Stimulated activated CD4-positive, alpha-beta T cell treated with anti-CD3 and anti-CD28 coated beads, TNF-alpha, amount 100 ng/mL, for 48 hours (primary cell): ENCODE measurements around the gene TRAIP.

ENCODE experiments used
- DNase-seq, 3 donors: peaks; one replicate each; pipeline ENCODE4 v3.0.0-alpha.2; 2020; ENCODE audit warnings: low read depth in 3 of 3

TRAIP gene

DNA sequence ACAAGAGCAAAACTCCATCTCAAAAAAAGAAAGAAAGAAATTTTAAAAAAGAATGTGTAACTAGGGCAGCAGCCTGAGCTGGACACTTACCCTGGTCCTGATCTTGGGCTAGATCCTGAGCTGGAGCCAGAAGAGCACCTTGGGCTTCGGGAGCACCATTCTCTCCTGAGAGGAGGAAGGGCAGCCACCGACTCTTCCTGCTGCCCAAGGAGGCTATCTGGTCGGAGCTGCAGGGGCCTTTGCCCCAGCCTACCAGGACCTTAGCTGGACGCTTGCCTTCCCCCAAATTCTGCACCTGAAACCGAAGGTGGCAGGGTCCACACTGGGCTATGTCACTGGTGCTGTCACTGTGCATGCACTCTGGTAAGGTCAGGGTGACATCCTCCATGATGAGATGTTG lies 20.2 kb upstream of the TRAIP start:
- DNase-seq, result no peak

DNA sequence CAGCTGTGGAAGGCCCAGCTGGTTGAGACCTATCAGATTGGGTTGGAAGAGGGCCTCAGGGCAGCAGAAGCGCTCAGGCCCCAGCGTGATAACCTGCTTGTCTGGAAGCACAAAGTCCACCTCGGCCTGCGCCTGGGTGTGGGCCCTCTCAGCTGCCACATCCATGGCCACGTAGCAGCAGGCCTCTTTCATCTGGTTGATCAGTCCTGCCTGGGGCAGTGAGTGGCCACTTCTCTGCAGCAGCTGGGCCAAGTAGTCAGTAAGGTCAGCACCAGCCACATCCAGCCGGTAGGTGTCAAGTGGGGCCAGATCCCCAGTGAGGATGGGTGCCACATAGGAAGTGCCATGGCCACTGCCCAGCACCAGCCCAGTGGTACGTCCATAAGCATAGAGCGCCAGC lies 17.3 kb upstream of the TRAIP start:
- no peak for DNase-seq

DNA sequence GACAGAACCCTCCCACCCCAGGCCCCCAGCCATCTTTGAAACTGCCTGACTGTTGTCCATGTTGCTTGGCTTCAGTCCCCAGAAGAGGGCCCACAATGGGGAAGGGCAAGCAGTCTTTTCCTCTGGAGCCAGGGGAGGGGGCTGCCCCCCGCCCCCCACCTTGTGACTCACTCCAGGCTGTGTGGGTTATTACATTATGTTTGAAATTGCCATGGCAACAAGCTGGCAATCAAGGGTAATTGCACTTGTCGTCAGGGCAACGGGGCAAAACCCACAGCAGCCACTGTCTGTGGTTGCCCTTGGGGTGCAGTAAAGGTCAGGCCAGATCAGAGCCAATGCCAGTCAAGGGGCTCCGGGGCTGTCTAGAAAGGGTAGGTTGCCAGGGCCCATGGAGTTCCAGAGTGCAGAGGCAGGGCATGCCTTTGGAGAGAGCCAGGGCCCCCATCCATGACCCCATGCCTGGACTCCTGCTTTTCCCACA lies 16.5 kb upstream of the TRAIP start:
- DNase-seq, result no peak

DNA sequence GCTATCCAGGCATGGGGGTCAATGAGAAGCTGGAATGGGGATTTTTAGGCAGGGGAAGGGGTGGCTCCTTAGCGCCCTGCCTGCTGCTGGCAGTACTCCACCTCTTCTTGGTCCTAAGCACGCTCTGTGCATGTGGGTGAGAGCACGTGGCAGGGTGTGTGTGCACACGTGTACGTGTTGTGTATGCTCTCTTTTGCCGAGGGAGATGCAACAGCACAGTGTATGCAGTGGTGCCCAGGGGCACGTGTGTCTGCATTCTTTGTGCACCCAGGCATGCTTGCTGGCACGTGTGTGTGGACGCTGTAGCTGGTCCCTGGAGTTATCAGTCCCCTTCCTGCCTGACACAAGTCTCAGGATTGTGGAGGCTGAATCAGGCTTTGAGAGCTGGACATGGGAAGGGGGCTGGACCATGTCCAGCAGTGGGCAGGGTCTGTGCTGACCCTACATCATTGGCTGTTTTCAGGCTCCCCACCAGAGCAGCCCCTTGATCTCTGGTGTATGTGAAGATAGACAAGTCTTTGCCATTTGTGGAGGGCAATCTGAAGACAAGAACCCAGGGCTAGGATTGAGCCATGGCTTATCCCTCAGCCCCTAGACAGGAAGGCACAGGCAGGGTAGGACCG lies 15.3 kb upstream of the TRAIP start:
- DNase-seq, result no peak

DNA sequence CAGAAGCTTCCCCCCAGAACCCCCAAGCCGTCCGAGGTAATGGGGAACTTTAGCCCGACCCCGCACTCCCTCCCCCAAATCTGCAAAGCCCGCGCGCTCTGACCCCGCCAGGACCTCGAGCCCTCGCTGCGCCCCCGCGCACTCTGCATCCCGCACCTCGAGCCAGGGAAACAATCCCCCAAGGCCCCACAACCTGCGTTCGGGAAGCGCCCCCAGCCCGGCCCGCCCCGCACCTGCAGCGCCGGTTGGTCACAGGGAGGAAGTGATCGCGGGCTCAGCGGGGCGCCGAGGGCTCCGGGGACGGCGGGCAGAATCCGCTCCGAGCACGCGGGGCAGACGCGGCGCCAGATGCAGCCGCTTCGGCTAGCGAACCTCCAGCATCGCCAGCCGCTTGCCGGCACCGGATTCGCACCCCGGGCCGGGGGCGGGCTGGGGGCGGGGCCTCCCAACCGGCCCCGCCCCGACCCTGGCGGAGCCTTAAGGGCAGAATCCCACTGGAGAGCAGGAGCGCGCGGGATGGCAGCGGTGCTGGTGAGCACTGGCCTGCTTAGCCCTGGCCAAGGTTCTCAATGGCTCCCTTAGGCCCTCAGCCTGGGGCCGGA lies 13.3 kb upstream of the TRAIP start, which contains the start of gene CAMKV:
CAMKV (minus strand) TSS at position 382 of the 602 bp plus-strand sequence. CDS start 7,518 bp downstream, outside the sequence.
- DNase-seq, result no peak

DNA sequence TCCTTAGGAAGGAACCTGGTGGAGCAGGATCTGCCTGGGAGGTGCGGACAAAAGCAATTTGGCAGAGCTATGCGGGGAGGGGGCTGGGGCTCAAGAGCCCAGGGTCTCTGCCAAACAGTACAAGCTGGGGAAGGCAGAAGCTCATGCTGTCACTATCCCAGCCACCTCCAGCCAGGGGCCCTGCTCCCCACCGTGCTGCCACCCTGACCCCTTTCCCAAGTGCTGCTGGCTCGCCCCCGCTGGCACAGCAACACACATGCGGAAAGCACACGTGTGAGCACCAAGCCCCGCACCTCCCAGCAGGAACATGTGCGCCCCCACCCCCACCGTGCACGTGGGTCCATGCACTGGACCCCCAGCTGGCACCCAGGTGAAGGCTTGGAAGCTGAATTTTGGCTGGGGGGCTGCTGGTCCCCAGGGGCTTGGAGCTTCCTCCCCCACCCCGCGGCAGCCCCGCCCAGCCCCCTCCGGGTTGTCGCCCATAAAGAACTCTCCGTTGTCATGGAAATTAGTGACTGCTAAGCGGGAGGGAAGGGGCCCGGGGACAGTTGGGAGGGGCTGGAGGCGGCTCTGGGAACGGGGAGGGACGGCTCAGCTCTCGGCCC lies 12.6 kb upstream of the TRAIP start:
- DNase-seq, result no peak

DNA sequence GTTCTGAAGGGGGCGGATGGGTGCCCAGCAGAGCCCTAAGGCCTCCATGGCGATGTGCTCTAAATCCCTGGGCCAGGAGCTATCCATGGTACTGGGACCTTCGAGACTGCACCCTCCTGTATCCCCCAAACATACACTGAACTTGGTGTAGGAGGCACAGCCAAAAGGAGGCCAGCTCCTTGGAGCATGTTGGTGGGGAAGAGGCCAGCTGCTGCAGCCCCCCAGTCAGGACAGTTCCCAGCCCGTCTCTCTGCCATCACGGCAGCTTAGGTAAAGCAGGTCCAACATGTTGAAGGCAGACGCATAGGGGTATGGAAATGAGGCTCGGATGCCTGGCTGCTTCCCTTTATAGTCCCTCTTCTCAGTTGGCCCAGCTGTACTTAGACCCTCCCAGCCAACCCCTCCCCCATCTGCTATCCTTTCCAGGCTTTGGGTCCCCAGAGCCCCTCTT lies 11.5 kb upstream of the TRAIP start:
- no peak for DNase-seq

DNA sequence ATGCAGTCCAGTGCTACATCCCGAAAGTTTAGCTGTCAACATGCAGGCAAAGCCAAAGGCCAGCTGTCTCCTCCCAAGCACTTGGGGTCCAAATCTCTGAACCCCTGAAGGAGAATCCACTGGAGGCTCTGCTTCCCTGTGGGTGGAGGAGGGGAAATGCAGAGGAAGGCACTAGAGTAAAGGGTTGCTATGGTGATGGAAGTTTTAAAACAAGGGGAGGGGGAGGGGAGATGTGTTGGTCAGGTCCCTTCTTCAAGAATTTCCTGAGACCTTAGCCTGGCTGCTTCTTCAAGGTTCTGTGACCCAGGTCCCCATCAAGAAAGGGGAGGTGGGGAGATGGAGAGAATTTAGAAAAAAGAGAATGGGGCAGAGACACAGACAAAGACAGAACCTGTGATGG lies 11.0 kb upstream of the TRAIP start:
- no peak for DNase-seq

DNA sequence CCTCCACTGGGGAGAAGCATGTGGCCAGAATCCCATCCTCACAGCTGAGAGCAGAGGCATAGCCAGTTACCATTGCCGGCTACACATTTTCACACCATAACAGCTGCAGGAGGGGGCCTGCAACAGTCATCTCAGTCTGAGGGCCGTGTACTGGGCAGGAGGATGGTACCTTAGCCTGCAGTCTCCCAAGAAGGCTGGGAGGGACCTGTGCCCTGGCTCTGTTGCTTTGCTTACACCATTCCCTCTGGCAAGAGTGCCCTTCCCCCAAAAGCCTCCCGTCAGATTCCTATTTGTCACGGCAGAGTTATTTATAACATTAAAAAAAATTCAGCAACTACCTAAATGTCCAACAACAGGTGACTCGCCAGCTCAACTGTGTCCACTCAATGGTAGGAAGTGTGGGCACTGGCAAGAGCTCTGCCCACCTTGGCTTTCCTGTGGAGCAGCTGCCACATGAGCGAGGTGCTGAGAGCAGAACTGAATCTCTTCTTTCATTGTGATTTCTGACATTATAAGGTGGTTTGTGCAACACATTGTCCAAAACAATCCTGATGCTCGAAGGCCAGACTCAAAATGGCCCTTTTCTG lies 8.9 kb upstream of the TRAIP start:
- DNase-seq, result no peak

DNA sequence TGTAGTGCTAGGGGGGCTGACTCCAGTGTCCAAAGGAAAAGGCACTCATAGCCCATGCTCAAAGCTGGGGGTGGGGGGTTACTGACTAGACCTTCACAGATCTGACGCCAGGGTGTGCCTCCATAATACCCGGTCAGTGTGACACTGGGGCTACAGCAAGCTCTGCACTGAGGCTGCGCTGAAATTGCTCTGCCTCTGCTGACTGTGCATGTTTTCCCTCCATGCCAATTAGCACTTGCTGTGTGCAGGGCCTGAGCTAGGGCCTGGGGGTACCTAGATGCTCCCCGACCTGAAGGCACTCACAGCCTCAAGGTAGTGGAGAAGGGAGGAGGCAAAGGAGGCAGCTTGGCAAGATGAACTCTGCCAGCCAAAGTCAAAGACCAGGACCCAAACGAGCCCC lies 8.1 kb upstream of the TRAIP start:
- DNase-seq, result no peak

DNA sequence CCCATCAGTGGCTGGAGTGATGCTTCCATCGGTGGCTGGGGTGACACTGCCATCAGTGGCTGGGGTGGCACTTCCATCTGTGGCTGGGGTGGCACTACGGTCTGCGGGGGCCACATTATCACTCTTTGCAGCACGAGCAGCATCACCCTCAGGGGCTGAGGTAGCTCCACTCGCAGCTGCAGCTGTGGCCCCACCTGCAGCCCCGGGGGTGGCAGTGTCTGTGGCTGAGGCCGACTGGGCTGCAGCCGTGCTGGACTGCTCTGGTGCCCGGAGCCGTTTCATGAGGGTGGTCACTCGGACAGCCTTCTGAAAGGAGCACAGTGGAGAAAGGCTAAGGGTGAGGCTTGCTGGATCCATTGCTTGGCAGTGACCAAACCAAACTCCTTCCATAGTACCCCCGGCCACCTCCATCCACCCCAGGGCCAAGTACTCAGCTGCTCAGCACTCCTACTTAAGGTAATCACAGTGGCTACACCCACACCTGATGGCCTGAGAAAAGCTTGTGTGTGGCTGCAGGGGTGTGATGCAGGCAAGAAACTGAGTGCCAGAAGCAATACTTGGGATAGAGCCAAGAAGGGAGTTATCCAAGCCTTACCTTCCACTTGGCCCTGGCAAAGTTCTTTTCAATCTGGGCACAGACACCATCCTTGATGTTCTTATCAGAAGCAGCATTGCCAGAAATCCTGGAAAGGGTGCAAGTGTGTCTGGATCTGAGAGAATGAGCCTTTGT lies 3.4 kb upstream of the TRAIP start:
- no peak for DNase-seq

DNA sequence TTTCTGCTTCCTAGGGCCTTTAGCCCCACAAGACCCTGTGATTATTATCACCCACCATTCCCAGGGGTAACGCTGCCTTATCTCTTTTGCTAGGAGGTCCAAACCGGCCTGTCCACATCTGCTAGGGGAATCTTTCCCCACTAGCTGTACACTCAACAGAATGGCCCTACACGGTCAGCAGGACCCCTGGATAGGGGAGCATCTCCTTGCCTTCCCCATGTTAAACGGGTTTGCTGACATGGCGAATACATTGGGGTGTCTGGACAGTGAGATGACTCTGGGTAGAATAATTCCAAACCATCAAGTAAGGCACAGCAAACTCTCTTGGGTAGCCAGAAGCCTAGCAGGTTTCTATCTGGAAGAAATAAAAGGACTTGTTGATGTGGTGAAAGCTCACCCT lies 702 bp downstream of the TRAIP start:
- DNase-seq, result no peak

DNA sequence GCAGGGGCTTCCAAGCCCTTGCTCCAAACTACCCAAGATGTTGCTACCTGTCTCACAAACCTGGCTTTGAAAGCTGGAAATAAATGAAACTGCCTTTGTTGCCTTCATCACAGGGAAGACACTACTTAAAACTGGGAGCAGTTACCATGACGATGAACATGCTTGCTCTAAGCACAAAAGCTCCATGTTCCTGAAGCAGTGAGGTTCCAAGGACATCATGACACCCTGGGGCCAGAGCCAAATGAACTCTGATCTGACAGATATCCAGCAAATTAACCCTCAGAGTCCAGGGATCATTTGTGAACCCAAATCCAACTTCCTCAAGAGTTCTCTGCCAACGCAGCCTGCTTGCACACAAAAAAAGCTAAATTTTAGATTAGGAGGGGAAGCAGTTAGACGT lies 10.7 kb downstream of the TRAIP start:
- no peak for DNase-seq

DNA sequence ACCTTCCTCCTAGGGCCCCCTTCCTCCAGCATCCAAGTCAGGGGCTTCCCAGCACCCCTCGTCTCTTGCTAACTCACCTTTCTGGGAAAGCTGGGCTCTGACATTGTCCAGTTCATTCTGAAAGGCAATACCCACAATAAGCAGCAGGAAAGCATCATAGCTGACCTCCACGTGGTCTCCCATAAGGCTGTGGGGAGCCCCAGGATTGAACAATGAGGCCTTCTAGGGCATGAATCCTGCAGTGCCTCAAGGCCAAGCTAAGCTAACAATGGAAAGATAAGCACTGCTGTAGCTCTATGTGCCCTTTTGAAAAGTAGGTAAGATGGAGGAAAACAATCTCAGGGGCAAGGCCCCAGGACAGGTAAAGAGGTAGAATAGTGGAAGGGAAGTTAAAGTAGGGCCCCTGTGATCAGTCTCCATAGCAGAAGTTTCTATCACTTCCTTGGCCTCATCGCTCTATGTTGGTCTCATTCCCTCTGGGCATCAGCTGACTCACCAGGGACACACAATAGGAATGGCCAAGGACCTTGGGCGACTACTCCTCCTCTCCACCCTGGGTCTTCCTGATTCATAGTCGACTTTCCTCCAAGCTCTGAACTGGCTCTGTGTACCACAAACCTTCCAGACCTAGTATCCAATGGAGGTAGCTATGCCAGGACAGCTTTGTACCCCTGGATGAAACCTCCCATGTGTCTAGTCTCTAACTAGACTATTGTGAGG lies 11.7 kb downstream of the TRAIP start:
- no peak for DNase-seq

DNA sequence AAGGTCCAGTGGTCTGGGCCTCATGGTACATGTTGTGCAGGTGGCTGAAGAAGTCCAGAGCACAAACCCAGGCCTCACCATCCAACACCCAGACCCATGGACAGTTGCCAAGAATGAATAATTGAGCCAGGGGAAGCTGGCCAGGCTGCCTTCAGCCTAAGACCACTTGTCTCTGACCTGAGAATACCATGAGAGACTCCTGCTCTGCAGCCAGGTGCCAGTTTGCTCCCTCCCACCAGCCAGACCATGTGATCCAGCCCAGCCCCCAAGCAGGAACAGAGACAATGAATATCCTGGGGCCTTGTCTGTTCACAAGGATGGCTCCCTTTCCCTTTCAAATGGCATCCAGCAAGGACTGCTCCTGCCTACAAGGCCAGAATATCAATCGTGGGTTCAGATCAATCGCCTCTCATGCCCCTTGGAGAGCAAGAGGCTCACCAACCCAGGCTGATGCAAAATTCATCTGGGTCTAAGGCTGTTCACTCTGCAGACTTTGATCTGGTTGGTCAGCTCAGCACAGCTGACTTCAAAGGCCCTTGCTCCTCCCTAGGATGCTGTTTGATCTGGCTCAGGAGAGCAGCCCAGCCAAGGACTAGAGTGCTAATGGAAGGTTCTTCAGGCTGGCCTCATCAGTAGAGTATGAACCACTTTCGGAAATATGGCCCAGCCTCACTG lies 13.4 kb downstream of the TRAIP start:
- no peak for DNase-seq

DNA sequence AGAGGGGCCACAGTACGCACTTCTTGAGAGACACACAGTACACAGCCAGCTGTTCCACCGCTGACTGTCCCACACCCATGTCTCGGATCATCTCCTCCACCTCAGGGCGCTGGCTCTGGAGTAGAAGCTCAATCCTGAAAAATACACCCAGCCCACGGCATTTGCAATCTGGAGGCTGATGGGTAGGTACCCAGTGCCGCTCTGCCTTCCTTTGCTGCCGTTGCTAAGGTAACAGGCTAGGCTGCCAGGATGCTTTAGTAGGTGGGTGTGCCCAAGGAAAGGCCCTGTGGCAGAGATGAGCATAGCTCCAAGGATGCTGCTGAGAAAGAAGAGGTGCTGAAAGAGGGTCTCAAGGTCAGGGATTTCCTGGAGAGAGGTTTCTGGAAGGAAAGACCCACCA lies 14.6 kb downstream of the TRAIP start:
- DNase-seq, result no peak

DNA sequence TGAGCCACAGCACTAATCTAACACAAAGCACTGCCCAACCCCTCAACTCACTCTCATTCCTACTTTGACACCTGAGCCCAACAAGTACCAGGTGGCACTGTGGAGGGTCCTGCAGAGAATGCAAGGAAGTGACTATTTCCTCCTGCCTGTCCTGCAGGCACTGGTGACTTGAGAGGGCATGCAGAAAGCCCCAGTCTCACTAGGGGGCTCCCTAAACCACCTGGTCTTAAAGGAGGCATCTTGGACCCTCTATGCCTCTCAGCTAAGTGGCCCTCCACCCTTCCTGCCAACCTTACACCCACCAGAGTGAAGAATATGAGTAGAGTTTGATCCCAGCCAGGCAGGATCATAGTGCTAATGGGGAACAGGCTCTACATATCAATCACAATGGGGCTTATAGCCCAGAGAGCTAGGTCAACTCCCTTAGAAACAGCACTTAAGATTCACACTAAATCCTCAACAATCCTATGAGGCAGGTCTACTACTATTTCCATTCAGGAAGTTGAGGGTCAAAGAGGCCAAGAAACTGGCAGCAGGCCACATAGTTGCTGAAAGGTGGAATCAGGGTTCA lies 15.2 kb downstream of the TRAIP start:
- DNase-seq, result no peak

DNA sequence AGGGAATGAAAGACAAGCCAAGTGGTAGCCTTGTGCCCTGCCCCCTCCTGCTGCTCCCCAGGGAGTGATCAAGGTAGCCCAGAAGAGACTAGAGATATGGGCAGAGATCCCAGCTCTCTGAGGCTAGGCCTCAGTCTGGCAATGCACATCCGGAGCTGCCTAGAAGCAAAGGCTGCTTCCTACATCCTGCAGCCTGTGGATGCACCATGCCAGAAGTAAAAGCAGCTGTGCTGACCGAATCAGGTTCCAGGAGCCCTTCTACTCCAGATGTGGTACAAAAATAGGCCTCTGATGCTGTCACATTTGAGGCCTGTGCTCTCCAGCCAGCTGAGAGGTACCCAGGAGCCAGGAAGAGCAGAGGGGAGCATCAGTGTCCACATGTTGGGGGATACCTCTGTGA lies 16.0 kb downstream of the TRAIP start:
- no peak for DNase-seq

DNA sequence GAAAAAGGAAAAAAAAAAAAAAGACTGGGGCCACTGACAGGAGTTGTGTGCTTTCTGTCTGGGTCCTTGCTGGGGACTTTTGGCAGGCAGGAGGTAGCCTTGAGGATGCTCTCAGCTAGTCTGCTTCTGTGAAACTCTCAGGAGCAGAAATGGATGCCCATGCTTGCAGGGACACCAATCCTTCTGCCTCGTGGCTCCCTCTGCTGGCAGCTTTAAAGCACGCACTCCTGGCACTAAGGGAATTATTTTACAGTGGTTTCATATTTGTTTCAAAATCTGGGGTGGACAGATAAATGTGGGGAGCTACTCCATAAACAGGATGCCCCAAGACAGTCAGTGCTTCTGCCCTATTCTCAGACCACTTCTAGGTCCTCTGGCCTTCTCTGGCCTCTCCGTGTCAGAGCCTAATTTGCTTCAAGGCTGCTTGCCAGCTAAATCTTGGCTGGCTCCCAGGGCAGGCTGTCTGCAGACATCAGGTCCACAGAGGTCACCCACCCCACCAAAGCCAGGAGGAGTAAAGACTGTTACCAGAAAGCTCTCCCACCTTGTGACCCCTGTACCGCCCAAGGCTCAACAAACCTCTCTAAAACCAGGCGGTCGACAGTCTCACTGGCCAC lies 17.1 kb downstream of the TRAIP start:
- DNase-seq, result peak; percentile 61 to 66 (median 63)

DNA sequence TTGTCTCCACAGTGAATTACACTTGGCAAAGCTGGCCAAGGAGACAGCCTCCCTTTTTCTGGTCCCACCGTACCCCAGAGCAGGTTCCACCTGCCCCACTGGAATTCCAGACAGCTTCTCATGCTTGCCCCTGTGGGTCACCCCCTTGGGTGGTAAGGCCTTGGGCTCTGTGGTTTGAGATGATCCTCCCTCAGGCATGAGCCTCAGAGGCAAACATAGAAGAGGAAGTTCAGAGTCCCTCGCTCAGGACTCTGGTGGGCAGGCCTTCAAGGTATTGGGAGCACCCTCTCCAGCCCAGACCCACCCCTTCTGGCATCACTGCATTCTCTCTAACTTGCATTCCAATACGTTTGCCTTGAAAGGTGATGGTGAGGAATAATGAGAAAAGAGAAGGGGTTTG lies 25.0 kb downstream of the TRAIP start:
- no peak for DNase-seq
